ENCODE data around the gene POMGNT2.

Gene POMGNT2

GRCh38 chr3:43063114-43063513 lies 42.8 kb downstream of the POMGNT2 start:
- no peaks in the 10 kb centered on the region for H3K36me3 ChIP-seq
- TF ChIP-seq CTCF (IDR thresholded peaks at IDR 0.05; ENCODE audit: low read depth, low read length): no peak

GRCh38 chr3:43062564-43063040 lies 43.3 kb downstream of the POMGNT2 start:
- Histone ChIP-seq H3K9me3 (ENCODE audit: severe bottlenecking) (no peaks in the 10 kb centered on the region), H3K27me3 (ENCODE audit: insufficient read depth, low read depth, severe bottlenecking) (no peaks in the 10 kb centered on the region), H3K36me3 (no peaks in the 10 kb centered on the region), H3K27ac (no peak overlapping the region), H3K4me3 (ENCODE audit: low read depth, low read length) (no peak overlapping the region)
- no peak for TF ChIP-seq CTCF (IDR thresholded peaks at IDR 0.05; ENCODE audit: low read depth, low read length)
- no peak for DNase-seq

More at GRCh38 chr3:43063114-43063513, 42.8 kb downstream of the POMGNT2 start:
- Histone ChIP-seq H3K9me3 (ENCODE audit: severe bottlenecking) (no peaks in the 10 kb centered on the region), H3K27ac (no peak overlapping the region), H3K4me3 (ENCODE audit: low read depth, low read length) (no peak overlapping the region), H3K27me3 (ENCODE audit: insufficient read depth, low read depth, severe bottlenecking) (no peaks in the 10 kb centered on the region)
- DNase-seq: no peak

GRCh38 chr3:43062040-43062563 lies 43.8 kb downstream of the POMGNT2 start:
- Histone ChIP-seq H3K9me3 (ENCODE audit: severe bottlenecking) (no peaks in the 10 kb centered on the region), H3K27ac (no peak overlapping the region), H3K4me3 (ENCODE audit: low read depth, low read length) (no peak overlapping the region), H3K27me3 (ENCODE audit: insufficient read depth, low read depth, severe bottlenecking) (no peaks in the 10 kb centered on the region), H3K36me3 (no peaks in the 10 kb centered on the region)
- no peak for TF ChIP-seq CTCF (IDR thresholded peaks at IDR 0.05; ENCODE audit: low read depth, low read length)
- DNase-seq: no peak

GRCh38 chr3:43061101-43061895 lies 44.6 kb downstream of the POMGNT2 start:
- no peaks in the 10 kb centered on the region for H3K9me3 ChIP-seq (ENCODE audit: severe bottlenecking)
- H3K27ac ChIP-seq: no peak overlapping the region
- H3K27me3 ChIP-seq (ENCODE audit: insufficient read depth, low read depth, severe bottlenecking): no peaks in the 10 kb centered on the region
- H3K36me3 ChIP-seq: no peaks in the 10 kb centered on the region
- TF ChIP-seq CTCF (IDR thresholded peaks at IDR 0.05; ENCODE audit: low read depth, low read length): no peak
- peak; percentile 24 for DNase-seq
- H3K4me3 ChIP-seq (ENCODE audit: low read depth, low read length): no peak overlapping the region

GRCh38 chr3:43059456-43059855 lies 46.4 kb downstream of the POMGNT2 start:
- no peak overlapping the region for H3K4me3 ChIP-seq (ENCODE audit: low read depth, low read length)
- H3K27ac ChIP-seq: no peak overlapping the region
- no peak for DNase-seq
- H3K27me3 ChIP-seq (ENCODE audit: insufficient read depth, low read depth, severe bottlenecking): no peaks in the 10 kb centered on the region
- no peak for TF ChIP-seq CTCF (IDR thresholded peaks at IDR 0.05; ENCODE audit: low read depth, low read length)
- no peaks in the 10 kb centered on the region for H3K9me3 ChIP-seq (ENCODE audit: severe bottlenecking)
- H3K36me3 ChIP-seq: no peaks in the 10 kb centered on the region
